Stimulated activated CD8-positive, alpha-beta memory T cell treated with anti-CD3 and anti-CD28 coated beads, Interleukin-2, amount 100 ng/mL, for 1 hour (primary cell): ENCODE results near the gene SCAMP2.

ENCODE experiments used
- DNase-seq, 2 donors: peaks; one replicate each; pipeline ENCODE4 v3.0.0-alpha.2; 2020; ENCODE audit warnings: low read depth in 2 of 2

Gene SCAMP2

DNA sequence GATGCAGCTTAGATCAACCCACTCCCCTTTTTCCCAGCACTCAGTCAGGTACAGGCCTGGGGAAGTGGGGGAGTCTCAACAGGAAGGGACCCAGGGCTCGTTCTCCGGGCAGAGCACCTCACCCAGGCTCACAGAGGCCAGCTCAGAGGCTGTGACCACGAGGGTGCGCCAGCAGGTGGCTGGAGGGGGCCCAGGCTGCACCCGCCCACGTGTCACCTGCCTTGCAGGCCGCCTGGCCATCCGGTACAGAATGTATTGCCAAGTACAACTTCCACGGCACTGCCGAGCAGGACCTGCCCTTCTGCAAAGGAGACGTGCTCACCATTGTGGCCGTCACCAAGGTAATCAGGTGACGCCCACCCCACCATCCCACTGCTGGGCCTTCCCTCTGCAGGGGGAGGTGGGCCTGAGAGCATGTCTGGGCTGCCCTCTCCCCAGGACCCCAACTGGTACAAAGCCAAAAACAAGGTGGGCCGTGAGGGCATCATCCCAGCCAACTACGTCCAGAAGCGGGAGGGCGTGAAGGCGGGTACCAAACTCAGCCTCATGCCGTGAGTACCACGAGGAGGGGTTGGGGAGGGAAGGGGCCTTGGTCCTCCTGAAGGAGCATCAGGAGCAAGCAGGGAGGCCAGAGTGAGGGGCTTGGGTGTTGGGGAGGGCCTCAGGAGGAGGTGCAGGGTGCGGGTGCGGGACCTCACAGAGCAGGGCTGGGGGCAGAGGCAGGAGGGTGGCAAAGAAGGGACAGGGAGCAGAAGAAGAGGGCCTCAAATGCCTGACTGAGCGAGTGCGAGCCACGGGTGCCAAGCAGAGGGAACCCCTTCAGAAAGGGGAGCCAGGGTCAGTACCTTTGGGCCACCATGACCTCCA lies 74.5 kb downstream of the SCAMP2 start:
- no peak for DNase-seq

GRCh38 chr15:74795966-74796625 lies 77.1 kb downstream of the SCAMP2 start:
- no peak for DNase-seq

GRCh38 chr15:74794970-74795349 lies 78.2 kb downstream of the SCAMP2 start:
- no peak for DNase-seq

DNA sequence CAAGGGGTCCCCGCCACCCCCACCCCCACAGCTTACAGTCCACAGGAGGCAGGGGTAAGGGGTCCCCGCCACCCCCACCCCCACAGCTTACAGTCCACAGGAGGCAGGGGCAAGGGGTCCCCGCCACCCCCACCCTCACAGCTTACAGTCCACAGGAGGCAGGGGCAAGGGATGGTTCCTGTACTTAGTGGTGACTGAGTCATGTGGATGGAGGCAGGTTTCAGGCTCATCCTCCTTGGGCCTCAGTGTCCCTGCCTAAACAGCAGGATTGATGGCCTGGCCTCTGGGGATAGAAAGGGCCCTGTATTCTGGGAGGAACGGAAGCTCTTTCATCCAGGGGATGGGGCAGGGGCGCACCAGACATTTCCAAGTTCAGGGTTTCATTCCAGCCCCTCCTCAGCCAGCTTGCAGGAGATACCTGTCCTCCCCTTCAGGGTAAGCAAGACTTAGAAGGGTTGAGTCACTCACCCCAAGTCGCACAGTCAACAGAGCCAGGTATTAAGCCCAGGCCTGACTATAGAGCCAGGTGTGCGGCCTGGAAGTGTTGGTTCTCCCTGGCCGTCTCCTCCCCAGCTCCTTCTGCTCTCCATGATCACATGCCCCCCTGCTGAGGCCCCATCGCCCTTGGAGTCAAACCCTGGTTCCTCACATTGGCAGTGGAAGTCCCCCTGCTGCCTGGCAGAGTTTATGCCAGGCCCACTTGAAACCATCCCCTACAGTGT lies 78.8 kb downstream of the SCAMP2 start:
- no peak for DNase-seq
